Mammary epithelial cell (primary cell): Measurements from ENCODE around the gene PCDHB6.
A peak's percentile ranks its signal among the peaks of the same experiment; 100 is the strongest.

Experiments used
- EZH2 ChIP-seq: IDR thresholded peaks from 2 replicates; pipeline ENCODE4 v1.6.1; 2012; ENCODE audit warnings: low read length, inconsistent platforms, borderline replicate concordance
- TF ChIP-seq, protein P1 (sequence below), 2 donors: IDR thresholded peaks in 1 of 2; conservative IDR thresholded peaks in 1 of 2; 2 replicates each; pipeline ENCODE4 v1.5.1; 2011 to 2012; ENCODE audit warnings: inconsistent platforms in 2 of 2, low read length in 2 of 2, mild to moderate bottlenecking in 2 of 2, control low read depth in 1 of 2, low read depth in 1 of 2; ENCODE audit not compliant: insufficient read depth in 1 of 2; ENCODE audit errors: extremely low read depth in 1 of 2

DNA sequence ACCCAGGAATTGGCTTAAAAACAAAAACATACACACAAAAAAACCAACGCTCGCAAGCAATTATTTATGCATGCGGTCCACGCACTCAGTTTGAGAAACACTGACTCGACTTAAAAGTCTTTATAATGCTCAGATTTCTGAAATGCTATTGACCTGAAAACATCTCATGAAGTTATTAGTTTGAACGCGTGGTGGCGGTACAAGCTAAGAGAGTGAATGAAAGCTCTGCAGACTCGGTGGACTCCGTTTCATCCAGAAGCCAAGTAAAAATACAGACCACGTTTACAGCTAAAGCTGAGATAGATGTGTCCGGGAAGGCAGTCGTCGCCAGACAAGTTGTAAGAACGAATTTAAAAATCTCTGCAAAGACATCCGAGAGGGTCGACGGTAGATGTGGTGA lies at the start of gene PCDHB6:
- TF ChIP-seq, protein P1, sequence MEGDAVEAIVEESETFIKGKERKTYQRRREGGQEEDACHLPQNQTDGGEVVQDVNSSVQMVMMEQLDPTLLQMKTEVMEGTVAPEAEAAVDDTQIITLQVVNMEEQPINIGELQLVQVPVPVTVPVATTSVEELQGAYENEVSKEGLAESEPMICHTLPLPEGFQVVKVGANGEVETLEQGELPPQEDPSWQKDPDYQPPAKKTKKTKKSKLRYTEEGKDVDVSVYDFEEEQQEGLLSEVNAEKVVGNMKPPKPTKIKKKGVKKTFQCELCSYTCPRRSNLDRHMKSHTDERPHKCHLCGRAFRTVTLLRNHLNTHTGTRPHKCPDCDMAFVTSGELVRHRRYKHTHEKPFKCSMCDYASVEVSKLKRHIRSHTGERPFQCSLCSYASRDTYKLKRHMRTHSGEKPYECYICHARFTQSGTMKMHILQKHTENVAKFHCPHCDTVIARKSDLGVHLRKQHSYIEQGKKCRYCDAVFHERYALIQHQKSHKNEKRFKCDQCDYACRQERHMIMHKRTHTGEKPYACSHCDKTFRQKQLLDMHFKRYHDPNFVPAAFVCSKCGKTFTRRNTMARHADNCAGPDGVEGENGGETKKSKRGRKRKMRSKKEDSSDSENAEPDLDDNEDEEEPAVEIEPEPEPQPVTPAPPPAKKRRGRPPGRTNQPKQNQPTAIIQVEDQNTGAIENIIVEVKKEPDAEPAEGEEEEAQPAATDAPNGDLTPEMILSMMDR (conservative IDR thresholded peaks at IDR 0.05 in 1 of 2, IDR thresholded peaks at IDR 0.05 in 1 of 2; ENCODE audit: extremely low read depth in 1 of 2, insufficient read depth in 1 of 2, low read depth in 1 of 2, low read length in 2 of 2) = peak; percentile 44 to 47
- TF ChIP-seq EZH2 = no peak
